ENCODE measurements around the gene CSNK1D. TPM values are rescaled to one million over a fixed set of nuclear protein-coding genes. Genes with fewer than 3 reads are reported as not detected.
"Not testable (repeated sequence)": the region's sequence is repeated elsewhere in the genome, so short reads cannot be mapped to it uniquely, and the experiment has no call there.

Gene CSNK1D
- total RNA-seq, 4 donors from 2014 or later = 148 to 232 (median 215) TPM

DNA sequence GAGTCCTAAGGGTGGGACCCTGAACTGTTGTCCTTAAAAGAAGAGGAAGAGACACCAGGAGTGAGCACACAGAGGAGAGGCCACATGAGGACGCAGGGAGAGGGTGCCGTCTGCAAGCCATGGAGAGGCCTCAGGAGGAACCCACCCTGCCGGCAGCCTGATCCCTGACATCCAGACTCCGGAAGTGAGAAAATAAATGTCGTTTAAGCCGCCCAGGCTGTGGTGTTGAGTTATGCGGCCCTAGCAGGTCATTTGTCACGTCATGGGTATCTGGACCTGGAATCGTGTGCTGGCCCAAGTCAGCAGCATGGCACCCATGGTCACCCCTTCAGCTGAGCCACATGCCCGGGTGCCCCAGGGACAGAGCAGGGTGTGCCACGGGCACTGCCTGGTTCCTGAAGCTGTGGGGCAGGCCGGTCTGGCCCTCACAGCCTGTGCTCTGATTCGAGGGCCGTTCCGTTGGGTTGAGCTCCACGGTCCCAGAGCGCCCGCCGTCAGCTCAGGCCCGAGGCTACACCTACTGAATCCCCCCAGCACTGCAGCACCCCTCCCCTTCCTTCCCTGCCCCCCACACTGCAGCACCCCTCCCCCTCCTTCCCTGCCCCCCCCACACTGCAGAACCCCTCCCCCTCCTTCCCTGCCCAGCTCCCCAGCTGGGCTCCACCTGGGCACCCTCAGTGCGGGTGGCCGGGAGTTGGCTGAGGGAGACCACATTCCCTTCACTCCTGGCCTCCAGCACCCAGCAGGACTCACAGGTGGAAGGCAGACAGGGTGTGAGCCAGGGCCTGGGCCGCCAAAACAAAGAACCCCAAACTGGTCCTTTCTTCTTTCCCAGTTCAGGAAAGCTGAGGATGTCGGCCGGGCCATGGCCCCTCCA, 58.2 kb downstream of the CSNK1D start:
- H3K9me3 ChIP-seq = no peaks in the 10 kb centered on the region
- H3K36me3 ChIP-seq = no peaks in the 10 kb centered on the region
- peak overlapping the region; percentile 66 to 82 (median 78) for H3K27ac ChIP-seq
- no peak for TF ChIP-seq CTCF (IDR thresholded peaks at IDR 0.05)
- TF ChIP-seq POLR2A (IDR thresholded peaks at IDR 0.05) = no peak
- peaks cover 3 to 42% (median 23%) of the 10 kb centered on the region in 4 donors for H3K4me1 ChIP-seq
- DNase-seq = peak in 1 of 3 donors; percentile 48
- H3K27me3 ChIP-seq = no peaks in the 10 kb centered on the region
- H3K4me3 ChIP-seq = no peak overlapping the region

DNA sequence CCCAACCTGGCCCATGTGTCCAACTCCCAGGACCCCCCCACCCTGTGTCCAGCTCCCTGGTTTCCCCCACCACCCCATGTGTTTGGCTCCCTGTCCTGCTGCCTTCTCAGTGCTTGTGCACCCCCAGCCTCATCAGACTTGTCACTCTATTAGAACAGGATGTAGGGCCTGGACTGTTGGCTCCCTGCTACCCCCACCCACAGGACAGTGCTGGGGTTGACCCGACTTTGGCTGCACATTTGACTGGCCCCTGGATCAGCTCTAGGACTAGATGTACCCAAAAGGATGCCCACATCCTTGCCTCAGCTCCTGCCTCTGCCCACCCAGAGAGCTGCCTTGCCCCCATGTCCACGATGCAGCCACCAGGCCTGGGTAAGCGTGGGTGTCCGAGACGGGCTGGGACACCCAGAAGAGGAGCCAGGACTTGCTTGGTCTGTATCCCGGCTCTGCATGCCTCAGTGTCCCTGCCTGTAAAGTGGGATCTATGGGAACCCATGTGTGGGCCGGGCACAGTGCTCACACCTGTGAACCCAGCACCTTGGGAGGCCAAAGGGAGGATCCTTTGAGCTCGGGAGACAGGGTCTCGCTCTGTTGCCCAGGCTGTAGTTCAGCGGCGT, 59.4 kb downstream of the CSNK1D start:
- DNase-seq = no peak

GRCh38 chr17:82213251-82214011, 60.1 kb downstream of the CSNK1D start:
- DNase-seq = peak in 2 of 3 donors; percentile 49 to 53
- H3K27me3 ChIP-seq = no peaks in the 10 kb centered on the region
- peak overlapping the region; percentile 49 to 95 (median 88) for H3K4me3 ChIP-seq
- H3K27ac ChIP-seq = peak overlapping the region; percentile 73 to 86 (median 83)
- TF ChIP-seq POLR2A (IDR thresholded peaks at IDR 0.05) = no peak
- TF ChIP-seq CTCF (IDR thresholded peaks at IDR 0.05) = no peak
- no peaks in the 10 kb centered on the region for H3K36me3 ChIP-seq
- H3K4me1 ChIP-seq = peaks cover 3 to 42% (median 23%) of the 10 kb centered on the region in 4 donors
- no peaks in the 10 kb centered on the region for H3K9me3 ChIP-seq

More for the DNA sequence above, 59.4 kb downstream of the CSNK1D start:
- Histone ChIP-seq H3K27me3 (no peaks in the 10 kb centered on the region), H3K9me3 (no peaks in the 10 kb centered on the region), H3K4me3 (no peak overlapping the region), H3K27ac (peak overlapping the region in 1 of 4 donors; percentile 86), H3K4me1 (peaks cover 3 to 42% (median 23%) of the 10 kb centered on the region in 4 donors), H3K36me3 (no peaks in the 10 kb centered on the region)
- TF ChIP-seq CTCF (IDR thresholded peaks at IDR 0.05) = no peak
- no peak for TF ChIP-seq POLR2A (IDR thresholded peaks at IDR 0.05)

GRCh38 chr17:82212331-82213250, 60.9 kb downstream of the CSNK1D start, which contains the start of gene CCDC57:
Gene CCDC57, minus strand, starts transcription at chr17:82212842. Its CDS starts 10,898 bp downstream, at chr17:82201944.
- DNase-seq = peak; percentile 76 to 88 (median 88)
- peak within 1 kb of the TSS; percentile 49 to 95 (median 88) for H3K4me3 ChIP-seq
- no peaks in the 10 kb centered on the region for H3K36me3 ChIP-seq
- peaks cover 3 to 39% (median 22%) of the 10 kb centered on the region in 4 donors for H3K4me1 ChIP-seq
- no peaks in the 10 kb centered on the region for H3K27me3 ChIP-seq
- H3K9me3 ChIP-seq = no peaks in the 10 kb centered on the region
- TF ChIP-seq POLR2A (IDR thresholded peaks at IDR 0.05) (no peak), CTCF (IDR thresholded peaks at IDR 0.05) (peak in 4 of 6 experiments; percentile 1 to 37 (median 26))
- H3K27ac ChIP-seq = peak within 1 kb of the TSS; percentile 73 to 86 (median 83)

GRCh38 chr17:82210655-82211054, 62.8 kb downstream of the CSNK1D start:
- H3K9me3 ChIP-seq, H3K27ac ChIP-seq, H3K36me3 ChIP-seq, H3K4me3 ChIP-seq, DNase-seq, H3K27me3 ChIP-seq: not testable (repeated sequence)
- H3K4me1 ChIP-seq = peaks cover 0 to 35% (median 7%) of the 10 kb centered on the region in 4 donors
